HG03196 (cell line): ENCODE measurements around the gene KNOP1.

Source experiments
- ATAC-seq: cut with Tn5 transposase; IDR thresholded peaks from one replicate; pipeline ENCODE4 v1.9.1; 2021; ENCODE audit not compliant: unreplicated experiment

Gene KNOP1

GRCh38 chr16:19708296-19709205, 9.5 kb downstream of the KNOP1 start:
- no peak for ATAC-seq

- no peak for ATAC-seq
Measured at GRCh38 chr16:19707569-19708295, 10.3 kb downstream of the KNOP1 start.

GRCh38 chr16:19706846-19707245, 11.2 kb downstream of the KNOP1 start:
- ATAC-seq, result no peak

- no peak for ATAC-seq
Measured at GRCh38 chr16:19705843-19706242, 12.2 kb downstream of the KNOP1 start.

- ATAC-seq, result no peak
Measured at GRCh38 chr16:19705146-19705501, 12.9 kb downstream of the KNOP1 start.

- no peak for ATAC-seq
Measured at GRCh38 chr16:19704321-19705145, 13.5 kb downstream of the KNOP1 start.

GRCh38 chr16:19703172-19703889, 14.7 kb downstream of the KNOP1 start:
- ATAC-seq, result no peak

- no peak for ATAC-seq
Measured at GRCh38 chr16:19701091-19701490, 16.9 kb downstream of the KNOP1 start.

- no peak for ATAC-seq
Measured at GRCh38 chr16:19700319-19700781, 17.7 kb downstream of the KNOP1 start.

GRCh38 chr16:19699472-19699871, 18.6 kb downstream of the KNOP1 start:
- no peak for ATAC-seq

- no peak for ATAC-seq
Measured at GRCh38 chr16:19698480-19699465, 19.3 kb downstream of the KNOP1 start.

- ATAC-seq, result no peak
Measured at GRCh38 chr16:19697756-19698318, 20.2 kb downstream of the KNOP1 start.

- ATAC-seq, result no peak
Measured at GRCh38 chr16:19696961-19697360, 21.1 kb downstream of the KNOP1 start.

- no peak for ATAC-seq
Measured at GRCh38 chr16:19696328-19696727, 21.7 kb downstream of the KNOP1 start.

GRCh38 chr16:19694989-19695388, 23.0 kb downstream of the KNOP1 start:
- no peak for ATAC-seq

GRCh38 chr16:19691161-19691711, 26.8 kb downstream of the KNOP1 start:
- ATAC-seq, result no peak

- ATAC-seq, result no peak
Measured at GRCh38 chr16:19690196-19690595, 27.8 kb downstream of the KNOP1 start.

GRCh38 chr16:19689342-19689741, 28.7 kb downstream of the KNOP1 start:
- no peak for ATAC-seq
